ENCODE data around the gene EMC6.

The EMC6 gene

GRCh38 chr17:3656353-3656752, 12.3 kb upstream of the EMC6 start:
- no peak for DNase-seq (ENCODE audit: low read depth)

- DNase-seq (ENCODE audit: low read depth): no peak
Measured at GRCh38 chr17:3656755-3657587, 11.6 kb upstream of the EMC6 start.

GRCh38 chr17:3657588-3657869, 11.1 kb upstream of the EMC6 start:
- no peak for DNase-seq (ENCODE audit: low read depth)

- DNase-seq (ENCODE audit: low read depth): no peak
Measured at GRCh38 chr17:3657874-3658783, 10.5 kb upstream of the EMC6 start.

GRCh38 chr17:3658784-3659449, 9.7 kb upstream of the EMC6 start:
- DNase-seq (ENCODE audit: low read depth): no peak

- DNase-seq (ENCODE audit: low read depth): no peak
Measured at GRCh38 chr17:3659541-3660111, 9.0 kb upstream of the EMC6 start.

GRCh38 chr17:3660311-3660891, 8.2 kb upstream of the EMC6 start:
- no peak for DNase-seq (ENCODE audit: low read depth)

GRCh38 chr17:3663102-3664011, 5.3 kb upstream of the EMC6 start:
- DNase-seq (ENCODE audit: low read depth): no peak

GRCh38 chr17:3665834-3666233, 2.8 kb upstream of the EMC6 start:
- DNase-seq (ENCODE audit: low read depth): no peak

GRCh38 chr17:3666516-3666915, 2.1 kb upstream of the EMC6 start:
- DNase-seq (ENCODE audit: low read depth): no peak

- peak; percentile 7 for DNase-seq (ENCODE audit: low read depth)
Measured at GRCh38 chr17:3667366-3668278, 990 bp upstream of the EMC6 start.

- no peak for DNase-seq (ENCODE audit: low read depth)
Measured at GRCh38 chr17:3669085-3669347, 404 bp downstream of the EMC6 start.

- DNase-seq (ENCODE audit: low read depth): no peak
Measured at GRCh38 chr17:3669548-3669947, 936 bp downstream of the EMC6 start.

GRCh38 chr17:3672571-3672970, 4.0 kb downstream of the EMC6 start:
- DNase-seq (ENCODE audit: low read depth): no peak

- no peak for DNase-seq (ENCODE audit: low read depth)
Measured at GRCh38 chr17:3675886-3676285, 7.3 kb downstream of the EMC6 start.

- no peak for DNase-seq (ENCODE audit: low read depth)
Measured at GRCh38 chr17:3678095-3678820, 9.6 kb downstream of the EMC6 start.

- DNase-seq (ENCODE audit: low read depth): no peak
Measured at GRCh38 chr17:3678821-3679530, 10.4 kb downstream of the EMC6 start.

GRCh38 chr17:3679531-3680126, 11.0 kb downstream of the EMC6 start:
- DNase-seq (ENCODE audit: low read depth): no peak
